DMS53 treated with DMSO at 0.1 percent for 48 hours (cell line): Measurements from ENCODE around the gene RGPD4.
"Not testable (repeated sequence)": the region's sequence is repeated elsewhere in the genome, so short reads cannot be mapped to it uniquely, and the experiment has no call there.

Source experiments
- DNase-seq: peaks from one replicate; lab custom pipeline; 2025; ENCODE audit not compliant: unreplicated experiment; lab: John Stamatoyannopoulos, UW

Gene RGPD4

GRCh38 chr2:107826749-107827148, at the start of gene RGPD4:
Gene RGPD4 (plus strand): TSS chr2:107826892. CDS start chr2:107827014, 122 bp downstream.
- DNase-seq, result not testable (repeated sequence)

- DNase-seq, result no peak
These were observed 48.7 kb upstream of the RGPD4 start for GRCh38 chr2:107777974-107778373.

GRCh38 chr2:107785756-107786155, 40.9 kb upstream of the RGPD4 start:
- DNase-seq, result no peak

- no peak for DNase-seq
These were observed 35.9 kb upstream of the RGPD4 start for GRCh38 chr2:107790837-107791236.

GRCh38 chr2:107801498-107801897, 25.2 kb upstream of the RGPD4 start:
- DNase-seq, result peak; percentile 82

GRCh38 chr2:107804608-107805498, 21.8 kb upstream of the RGPD4 start:
- DNase-seq, result no peak

GRCh38 chr2:107806901-107807300, 19.8 kb upstream of the RGPD4 start:
- no peak for DNase-seq

- no peak for DNase-seq
These were observed 18.7 kb upstream of the RGPD4 start for GRCh38 chr2:107807988-107808387.

GRCh38 chr2:107808959-107809358, 17.7 kb upstream of the RGPD4 start:
- DNase-seq, result no peak

- peak; percentile 73 for DNase-seq
These were observed 16.9 kb upstream of the RGPD4 start for GRCh38 chr2:107809835-107810234.

GRCh38 chr2:107810734-107811133, 16.0 kb upstream of the RGPD4 start:
- DNase-seq, result no peak

- no peak for DNase-seq
These were observed 15.3 kb upstream of the RGPD4 start for GRCh38 chr2:107811411-107811810.

GRCh38 chr2:107812006-107812405, 14.7 kb upstream of the RGPD4 start:
- no peak for DNase-seq

- DNase-seq, result no peak
These were observed 9.3 kb upstream of the RGPD4 start for GRCh38 chr2:107817378-107817777.

GRCh38 chr2:107822302-107822701, 4.4 kb upstream of the RGPD4 start:
- DNase-seq, result no peak

GRCh38 chr2:107824451-107825205, 2.1 kb upstream of the RGPD4 start:
- no peak for DNase-seq

- DNase-seq, result no peak
These were observed 1.5 kb upstream of the RGPD4 start for GRCh38 chr2:107825206-107825563.

GRCh38 chr2:107829514-107829913, 2.8 kb downstream of the RGPD4 start:
- not testable (repeated sequence) for DNase-seq

- DNase-seq, result not testable (repeated sequence)
These were observed 6.5 kb downstream of the RGPD4 start for GRCh38 chr2:107833152-107833551.

- DNase-seq, result not testable (repeated sequence)
These were observed 6.9 kb downstream of the RGPD4 start for GRCh38 chr2:107833618-107834017.

GRCh38 chr2:107916121-107916520, 89.4 kb downstream of the RGPD4 start:
- not testable (repeated sequence) for DNase-seq
